ENCODE measurements around the gene B3GNT2. TPM values are rescaled to one million over a fixed set of nuclear protein-coding genes. Genes with fewer than 3 reads are reported as not detected.
A peak's percentile ranks its signal among the peaks of the same experiment; 100 is the strongest.

B3GNT2 gene
- total RNA-seq, 1 donor: 64.8 TPM

- Histone ChIP-seq H3K4me1 (ENCODE audit: insufficient read depth, low read length) (no peaks in the 10 kb centered on the region), H3K9me3 (ENCODE audit: low read depth, low read length) (no peaks in the 10 kb centered on the region), H3K27me3 (ENCODE audit: insufficient read depth, low read length) (no peaks in the 10 kb centered on the region), H3K4me3 (ENCODE audit: low read length) (no peak overlapping the region)
Measured at GRCh38 chr2:62176801-62177200, 19.1 kb upstream of the B3GNT2 start.

GRCh38 chr2:62177392-62178049 lies 18.4 kb upstream of the B3GNT2 start:
- no peaks in the 10 kb centered on the region for H3K27me3 ChIP-seq (ENCODE audit: insufficient read depth, low read length)
- H3K9me3 ChIP-seq (ENCODE audit: low read depth, low read length): no peaks in the 10 kb centered on the region
- H3K4me1 ChIP-seq (ENCODE audit: insufficient read depth, low read length): no peaks in the 10 kb centered on the region
- H3K4me3 ChIP-seq (ENCODE audit: low read length): no peak overlapping the region

GRCh38 chr2:62178741-62179271 lies 17.1 kb upstream of the B3GNT2 start:
- Histone ChIP-seq H3K4me3 (ENCODE audit: low read length) (no peak overlapping the region), H3K9me3 (ENCODE audit: low read depth, low read length) (no peaks in the 10 kb centered on the region), H3K27me3 (ENCODE audit: insufficient read depth, low read length) (no peaks in the 10 kb centered on the region), H3K4me1 (ENCODE audit: insufficient read depth, low read length) (no peaks in the 10 kb centered on the region)

- H3K9me3 ChIP-seq (ENCODE audit: low read depth, low read length): no peaks in the 10 kb centered on the region
- H3K4me3 ChIP-seq (ENCODE audit: low read length): no peak overlapping the region
- H3K27me3 ChIP-seq (ENCODE audit: insufficient read depth, low read length): no peaks in the 10 kb centered on the region
- H3K4me1 ChIP-seq (ENCODE audit: insufficient read depth, low read length): no peaks in the 10 kb centered on the region
Measured at GRCh38 chr2:62180975-62181374, 14.9 kb upstream of the B3GNT2 start.

DNA sequence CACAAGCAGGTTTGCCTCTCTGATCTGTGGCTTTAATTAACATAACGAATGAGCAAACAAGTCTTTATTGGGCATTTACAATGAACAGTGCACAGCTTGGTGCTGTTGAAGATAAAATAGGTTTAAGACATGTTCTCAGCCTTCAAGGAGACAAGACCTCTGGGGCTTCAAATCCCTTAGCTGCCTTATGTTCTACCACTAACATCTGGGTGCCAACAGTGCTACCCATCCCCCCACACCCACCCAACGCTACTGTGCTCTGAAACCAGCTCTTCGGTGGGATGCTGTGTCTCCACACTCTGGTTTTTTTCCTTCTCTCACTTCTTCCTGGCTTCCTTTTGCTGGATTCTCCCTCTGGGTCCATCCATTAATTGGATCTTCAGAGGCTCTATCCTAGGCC lies 14.1 kb upstream of the B3GNT2 start:
- Histone ChIP-seq H3K27me3 (ENCODE audit: insufficient read depth, low read length) (no peaks in the 10 kb centered on the region), H3K4me3 (ENCODE audit: low read length) (no peak overlapping the region), H3K4me1 (ENCODE audit: insufficient read depth, low read length) (peaks cover 8% of the 10 kb centered on the region), H3K9me3 (ENCODE audit: low read depth, low read length) (no peaks in the 10 kb centered on the region)

GRCh38 chr2:62184512-62185230 lies 11.2 kb upstream of the B3GNT2 start:
- Histone ChIP-seq H3K4me3 (ENCODE audit: low read length) (no peak overlapping the region), H3K4me1 (ENCODE audit: insufficient read depth, low read length) (peaks cover 15% of the 10 kb centered on the region), H3K27me3 (ENCODE audit: insufficient read depth, low read length) (no peaks in the 10 kb centered on the region), H3K9me3 (ENCODE audit: low read depth, low read length) (no peaks in the 10 kb centered on the region)

- H3K4me1 ChIP-seq (ENCODE audit: insufficient read depth, low read length): peaks cover 15% of the 10 kb centered on the region
- no peaks in the 10 kb centered on the region for H3K27me3 ChIP-seq (ENCODE audit: insufficient read depth, low read length)
- H3K9me3 ChIP-seq (ENCODE audit: low read depth, low read length): no peaks in the 10 kb centered on the region
- no peak overlapping the region for H3K4me3 ChIP-seq (ENCODE audit: low read length)
Measured at GRCh38 chr2:62185475-62186155, 10.3 kb upstream of the B3GNT2 start.

DNA sequence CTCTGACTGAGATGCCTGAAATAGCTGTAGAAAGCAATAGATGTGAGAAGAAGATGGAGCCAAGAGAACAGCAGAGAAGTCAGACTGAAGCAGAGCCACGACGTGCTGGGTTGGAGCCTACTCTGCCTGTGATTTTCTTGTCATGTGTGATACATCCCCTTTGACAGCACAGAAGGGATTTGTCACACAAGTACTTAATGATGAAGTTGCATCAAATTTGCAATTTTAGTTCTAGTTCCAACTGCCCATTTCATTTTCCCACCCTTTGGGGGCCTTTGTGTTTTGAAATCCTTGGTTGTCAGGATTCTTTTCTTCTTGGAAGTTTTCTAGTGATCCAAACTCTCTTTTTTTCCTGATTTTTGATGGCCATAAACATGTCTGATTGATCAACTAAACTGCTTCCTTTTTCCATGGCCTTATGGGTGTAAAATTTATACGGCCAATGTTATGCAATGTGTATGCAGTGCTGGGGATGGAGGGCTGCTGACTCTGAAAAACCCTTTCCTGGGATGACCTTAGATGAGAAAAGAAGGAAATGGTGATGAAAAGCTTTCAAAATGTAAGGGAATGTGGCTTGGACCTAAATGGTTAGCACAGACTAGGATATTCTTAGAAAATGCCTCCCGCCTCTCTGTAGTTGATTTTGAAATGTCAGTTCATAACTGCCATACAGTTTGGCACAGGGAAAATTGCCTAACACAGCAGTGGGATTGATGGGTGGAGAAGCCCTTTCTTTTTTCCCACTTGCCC lies 9.6 kb upstream of the B3GNT2 start:
- peaks cover 15% of the 10 kb centered on the region for H3K4me1 ChIP-seq (ENCODE audit: insufficient read depth, low read length)
- no peak overlapping the region for H3K4me3 ChIP-seq (ENCODE audit: low read length)
- no peaks in the 10 kb centered on the region for H3K9me3 ChIP-seq (ENCODE audit: low read depth, low read length)
- no peaks in the 10 kb centered on the region for H3K27me3 ChIP-seq (ENCODE audit: insufficient read depth, low read length)

- H3K9me3 ChIP-seq (ENCODE audit: low read depth, low read length): no peaks in the 10 kb centered on the region
- H3K4me3 ChIP-seq (ENCODE audit: low read length): no peak overlapping the region
- peaks cover 15% of the 10 kb centered on the region for H3K4me1 ChIP-seq (ENCODE audit: insufficient read depth, low read length)
- H3K27me3 ChIP-seq (ENCODE audit: insufficient read depth, low read length): no peaks in the 10 kb centered on the region
Measured at GRCh38 chr2:62187246-62187645, 8.7 kb upstream of the B3GNT2 start.

DNA sequence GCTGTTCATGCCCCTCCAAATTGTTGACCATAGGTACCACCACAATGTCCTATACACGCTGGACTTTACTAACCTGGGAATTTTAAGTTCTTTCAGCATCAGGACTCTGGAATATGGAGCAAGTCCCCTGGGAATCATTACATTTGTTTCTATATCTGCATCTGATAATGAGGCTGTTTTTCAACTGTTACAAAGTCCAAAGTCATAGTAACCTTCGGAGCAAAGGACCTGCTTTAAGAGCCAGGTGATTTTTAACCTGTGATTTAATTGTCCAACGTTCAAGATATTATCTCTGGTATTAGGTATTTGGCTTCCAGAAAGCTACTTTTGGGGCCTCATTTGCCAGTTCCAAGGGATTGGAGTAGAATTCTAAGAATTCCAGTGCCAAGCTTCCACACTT lies 7.5 kb upstream of the B3GNT2 start:
- Histone ChIP-seq H3K4me1 (ENCODE audit: insufficient read depth, low read length) (peaks cover 23% of the 10 kb centered on the region), H3K27me3 (ENCODE audit: insufficient read depth, low read length) (no peaks in the 10 kb centered on the region), H3K4me3 (ENCODE audit: low read length) (no peak overlapping the region), H3K9me3 (ENCODE audit: low read depth, low read length) (no peaks in the 10 kb centered on the region)

GRCh38 chr2:62189196-62189595 lies 6.7 kb upstream of the B3GNT2 start:
- Histone ChIP-seq H3K27me3 (ENCODE audit: insufficient read depth, low read length) (no peaks in the 10 kb centered on the region), H3K4me3 (ENCODE audit: low read length) (no peak overlapping the region), H3K4me1 (ENCODE audit: insufficient read depth, low read length) (peaks cover 23% of the 10 kb centered on the region), H3K9me3 (ENCODE audit: low read depth, low read length) (no peaks in the 10 kb centered on the region)

DNA sequence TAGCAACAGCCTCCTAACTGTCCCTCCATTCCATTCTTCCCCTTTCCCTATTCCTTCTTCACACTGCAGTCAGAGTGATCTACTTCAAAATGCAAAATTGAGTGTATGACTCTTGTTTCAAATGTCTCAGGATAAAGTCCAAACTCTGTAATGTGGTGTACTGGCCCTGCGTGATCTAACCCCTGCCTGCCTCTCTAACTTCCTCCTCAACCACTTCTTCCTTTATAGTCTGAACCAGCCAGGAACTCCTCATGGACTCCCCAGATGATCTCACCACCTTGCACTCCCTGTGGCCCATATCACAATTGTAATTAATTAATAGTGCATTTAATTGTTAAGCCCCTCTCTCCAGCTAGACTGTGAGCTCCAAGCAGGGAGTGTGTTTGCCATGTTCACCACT lies 3.1 kb upstream of the B3GNT2 start:
- Histone ChIP-seq H3K27me3 (ENCODE audit: insufficient read depth, low read length) (no peaks in the 10 kb centered on the region), H3K9me3 (ENCODE audit: low read depth, low read length) (no peaks in the 10 kb centered on the region), H3K4me1 (ENCODE audit: insufficient read depth, low read length) (peaks cover 29% of the 10 kb centered on the region), H3K4me3 (ENCODE audit: low read length) (no peak overlapping the region)

GRCh38 chr2:62194558-62195420 lies 1.1 kb upstream of the B3GNT2 start:
- Histone ChIP-seq H3K4me3 (ENCODE audit: low read length) (peak overlapping the region; percentile 94), H3K27me3 (ENCODE audit: insufficient read depth, low read length) (no peaks in the 10 kb centered on the region), H3K4me1 (ENCODE audit: insufficient read depth, low read length) (peaks cover 48% of the 10 kb centered on the region)

DNA sequence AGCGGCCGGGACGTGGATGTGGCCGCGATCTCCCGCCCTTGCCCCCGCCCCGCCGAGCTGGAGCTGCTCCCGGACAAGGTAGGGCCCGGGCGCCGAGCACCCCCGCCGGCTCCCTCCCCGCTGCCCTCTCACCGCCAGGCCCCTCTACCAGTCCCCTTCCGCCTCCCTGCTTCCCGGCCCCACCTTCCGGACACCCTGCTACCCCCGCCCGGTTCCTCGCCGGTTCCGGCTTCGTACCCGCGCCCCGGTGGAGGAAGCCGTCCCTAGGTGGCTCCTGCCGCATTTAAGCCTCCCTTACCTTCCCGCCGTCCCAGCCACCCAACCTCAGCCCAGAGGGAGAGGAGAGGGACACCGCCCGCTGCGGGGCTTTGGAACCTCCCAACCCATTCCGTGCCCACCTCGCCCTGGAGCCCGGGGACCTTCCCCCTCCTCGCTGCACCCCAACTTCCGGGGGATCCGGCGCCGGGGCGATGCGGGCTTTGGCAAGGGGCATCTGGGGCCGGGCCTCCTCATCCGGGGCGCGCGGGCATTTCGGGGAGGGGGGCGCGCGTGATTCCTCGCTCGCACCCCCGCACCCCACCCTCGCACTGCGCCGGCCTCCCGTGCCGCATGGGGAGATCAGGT lies 475 bp downstream of the B3GNT2 start:
- H3K4me3 ChIP-seq (ENCODE audit: low read length): peak overlapping the region; percentile 94
- H3K4me1 ChIP-seq (ENCODE audit: insufficient read depth, low read length): peaks cover 61% of the 10 kb centered on the region
- no peaks in the 10 kb centered on the region for H3K9me3 ChIP-seq (ENCODE audit: low read depth, low read length)
- no peaks in the 10 kb centered on the region for H3K27me3 ChIP-seq (ENCODE audit: insufficient read depth, low read length)

More at GRCh38 chr2:62194558-62195420, 1.1 kb upstream of the B3GNT2 start:
- H3K9me3 ChIP-seq (ENCODE audit: low read depth, low read length): no peaks in the 10 kb centered on the region
